Stimulated activated CD4-positive, alpha-beta T cell treated with anti-CD3 and anti-CD28 coated beads, Interleukin-4, amount 100 ng/mL, for 24 hours (primary cell): ENCODE results near the gene BEND7.

Experiments used
- DNase-seq: peaks from one replicate; pipeline ENCODE4 v3.0.0-alpha.2; 2020

The BEND7 gene

GRCh38 chr10:13518076-13518692 lies 10.6 kb downstream of the BEND7 start:
- no peak for DNase-seq

DNA sequence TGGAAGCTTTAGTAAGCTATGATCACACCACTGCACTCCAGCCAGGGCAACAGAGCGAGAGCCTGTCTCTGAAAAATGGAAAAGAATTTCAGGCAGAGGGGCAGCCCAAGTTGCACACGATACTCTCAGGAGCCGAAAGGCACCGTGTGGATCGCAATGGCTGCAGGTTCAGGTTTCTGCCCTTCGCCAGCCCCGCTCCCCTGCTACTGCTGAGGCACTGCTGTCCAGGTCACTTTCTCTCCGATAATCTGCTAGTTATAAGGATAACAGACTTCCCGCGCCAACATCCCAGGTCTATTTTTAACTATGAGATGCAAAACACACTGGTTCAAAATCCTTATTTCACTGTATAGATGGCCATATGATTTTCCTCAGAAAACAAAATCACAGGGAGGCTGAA lies 11.1 kb downstream of the BEND7 start:
- DNase-seq = no peak

DNA sequence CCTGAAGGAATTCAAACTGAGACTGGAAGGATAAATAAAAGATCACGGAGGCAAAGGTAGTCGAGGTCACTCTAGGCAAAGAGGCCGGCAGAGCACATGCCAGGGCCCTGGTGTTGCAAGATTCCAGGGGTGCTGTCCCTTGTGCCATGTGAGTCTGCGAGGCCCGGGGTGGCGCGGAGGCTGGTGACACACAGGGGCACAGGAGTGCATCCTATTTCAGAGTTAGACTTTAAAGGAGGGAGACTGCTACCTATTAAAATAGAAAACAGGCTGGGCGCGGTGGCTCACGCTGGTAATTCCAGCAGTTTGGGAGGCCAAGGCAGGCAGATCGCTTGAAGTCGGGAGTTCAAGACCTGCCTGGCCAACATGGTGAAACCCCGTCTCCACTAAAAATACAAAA lies 12.6 kb downstream of the BEND7 start:
- no peak for DNase-seq

GRCh38 chr10:13515467-13515866 lies 13.3 kb downstream of the BEND7 start:
- DNase-seq = no peak

- DNase-seq = no peak
These were observed 14.5 kb downstream of the BEND7 start for GRCh38 chr10:13514296-13514695.

DNA sequence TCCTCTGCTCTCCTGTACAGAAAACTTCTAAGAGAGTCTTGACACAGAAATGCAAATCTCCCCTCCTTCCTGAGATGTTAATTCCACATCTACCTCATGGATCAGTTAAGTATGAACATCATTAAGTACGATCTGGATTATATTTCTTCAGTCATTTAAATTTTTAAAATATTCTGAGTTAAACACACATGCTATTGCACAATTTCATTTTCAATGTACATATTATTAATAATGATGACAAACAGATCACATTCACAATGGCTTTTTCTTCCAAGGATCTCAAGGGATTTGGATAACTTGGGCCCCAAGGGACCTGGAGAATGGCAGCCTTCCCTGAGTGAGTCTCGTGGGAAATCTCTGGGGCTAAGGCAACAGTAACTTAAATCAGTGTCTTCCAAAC lies 16.2 kb downstream of the BEND7 start:
- DNase-seq = no peak

- no peak for DNase-seq
These were observed 17.4 kb downstream of the BEND7 start for GRCh38 chr10:13511409-13511808.

GRCh38 chr10:13505052-13505680 lies 23.6 kb downstream of the BEND7 start:
- DNase-seq = no peak

- DNase-seq = no peak
These were observed 24.9 kb downstream of the BEND7 start for GRCh38 chr10:13503745-13504463.

DNA sequence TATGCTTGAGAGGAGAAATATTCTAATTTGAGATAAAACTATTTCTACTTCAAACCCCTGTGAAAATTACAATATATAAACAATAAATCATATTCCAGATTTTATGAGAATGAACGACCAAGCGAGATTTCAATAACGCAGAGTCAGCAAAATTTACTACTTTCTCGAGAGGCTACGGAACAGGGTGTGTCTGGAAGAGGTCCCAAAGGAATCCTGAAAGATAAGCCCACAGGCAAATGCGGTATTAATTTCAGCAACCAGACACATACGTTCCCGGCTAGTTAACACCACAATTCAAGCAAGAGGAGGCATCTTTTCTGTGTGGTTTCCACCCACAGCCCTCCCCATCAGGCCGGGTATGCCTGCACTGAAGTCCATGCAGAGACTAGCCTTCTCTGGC lies 26.4 kb downstream of the BEND7 start:
- no peak for DNase-seq

GRCh38 chr10:13500201-13500600 lies 28.6 kb downstream of the BEND7 start:
- no peak for DNase-seq

GRCh38 chr10:13499150-13499549 lies 29.7 kb downstream of the BEND7 start:
- no peak for DNase-seq

DNA sequence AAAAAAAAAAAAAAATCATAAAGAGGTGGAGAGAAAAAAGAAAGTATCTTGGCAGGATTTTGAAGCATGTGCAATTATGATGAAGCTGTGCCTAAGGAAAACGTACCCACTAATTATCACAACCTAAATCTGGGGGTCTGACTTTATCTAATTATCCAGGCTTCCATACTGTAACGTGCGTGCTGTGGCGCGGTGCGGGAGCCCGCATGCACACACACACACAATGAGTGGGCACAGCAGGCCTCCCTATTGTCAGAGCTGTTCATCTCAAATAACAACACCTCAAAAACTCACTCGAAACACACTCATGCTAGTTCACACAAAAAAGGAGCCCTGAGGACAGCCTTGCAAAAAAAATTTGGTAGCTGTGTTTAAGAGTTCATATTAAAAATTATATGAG lies 31.9 kb downstream of the BEND7 start:
- no peak for DNase-seq

DNA sequence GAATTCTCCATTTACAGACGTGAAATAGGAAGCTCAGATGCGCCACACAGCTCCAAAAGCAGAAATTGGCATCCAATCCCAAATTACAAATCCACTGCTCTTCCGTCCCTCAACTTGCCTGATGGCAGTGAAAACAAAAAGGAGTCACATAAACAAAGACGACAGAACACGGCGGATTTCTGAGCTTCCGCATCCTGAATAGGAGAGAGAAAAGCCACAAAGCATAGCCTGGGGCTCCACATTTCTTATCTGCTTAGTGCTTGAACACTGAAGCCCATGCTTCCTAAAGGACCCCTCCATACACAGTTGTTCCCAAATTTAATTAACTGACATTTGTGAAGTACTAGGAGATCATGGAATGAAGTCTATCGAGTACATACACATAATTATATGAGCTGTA lies 32.6 kb downstream of the BEND7 start:
- DNase-seq = no peak

DNA sequence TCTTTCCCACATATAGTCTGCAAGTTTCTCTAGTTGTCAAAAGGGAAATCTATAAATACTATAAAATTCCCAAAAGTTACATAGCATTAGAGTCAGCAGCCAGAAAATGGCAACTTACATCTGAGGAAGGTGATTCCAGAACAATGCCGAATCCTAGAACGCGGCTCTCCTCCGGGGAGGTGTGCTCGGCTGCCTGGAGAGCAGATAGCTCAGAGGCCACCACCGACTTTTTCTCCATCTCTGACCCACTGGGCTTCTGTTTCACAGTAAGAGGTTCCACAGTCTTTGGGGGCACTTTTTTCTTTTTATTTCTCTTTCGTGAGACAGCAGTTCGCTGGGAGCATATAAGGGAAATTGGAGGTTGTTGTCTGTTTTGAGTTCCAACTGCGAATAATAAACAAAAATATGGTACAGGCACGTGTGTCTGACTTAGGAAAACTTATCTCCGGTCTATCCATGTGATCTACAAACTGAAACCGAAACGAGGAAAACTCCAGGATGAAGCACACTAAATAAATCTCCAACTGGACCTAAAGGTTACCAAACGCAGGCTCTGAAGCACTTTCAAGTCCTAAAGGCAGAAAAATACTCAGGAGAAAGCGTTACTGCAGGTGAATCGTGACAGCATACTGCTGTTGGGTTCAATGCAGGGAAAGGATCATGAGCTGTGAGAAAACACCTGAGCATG lies 36.2 kb downstream of the BEND7 start:
- DNase-seq = no peak

- no peak for DNase-seq
These were observed 37.0 kb downstream of the BEND7 start for GRCh38 chr10:13491747-13492360.

- no peak for DNase-seq
These were observed 38.3 kb downstream of the BEND7 start for GRCh38 chr10:13490503-13490902.

GRCh38 chr10:13489035-13489599 lies 39.7 kb downstream of the BEND7 start:
- no peak for DNase-seq

- no peak for DNase-seq
These were observed 43.2 kb downstream of the BEND7 start for GRCh38 chr10:13485623-13486022.

DNA sequence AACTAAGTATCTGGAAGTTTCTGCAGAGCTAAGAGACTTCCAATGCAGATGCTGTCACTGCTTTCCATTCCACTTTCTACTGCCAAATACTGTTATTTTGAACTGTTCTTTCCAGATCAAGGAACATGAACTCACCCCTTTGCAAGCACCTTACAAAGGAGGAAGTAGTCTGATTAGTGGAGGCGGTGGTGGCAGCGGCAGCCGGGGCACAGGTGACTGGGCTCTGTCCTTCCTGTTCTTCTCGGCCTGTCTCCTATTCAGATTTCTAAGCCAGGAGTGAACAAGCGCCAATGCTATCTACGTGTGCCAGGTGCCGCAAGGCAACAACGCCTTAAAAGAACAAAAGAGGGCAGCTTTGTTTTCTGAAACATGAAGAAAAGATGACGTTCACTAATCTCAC lies 44.9 kb downstream of the BEND7 start:
- DNase-seq = no peak

DNA sequence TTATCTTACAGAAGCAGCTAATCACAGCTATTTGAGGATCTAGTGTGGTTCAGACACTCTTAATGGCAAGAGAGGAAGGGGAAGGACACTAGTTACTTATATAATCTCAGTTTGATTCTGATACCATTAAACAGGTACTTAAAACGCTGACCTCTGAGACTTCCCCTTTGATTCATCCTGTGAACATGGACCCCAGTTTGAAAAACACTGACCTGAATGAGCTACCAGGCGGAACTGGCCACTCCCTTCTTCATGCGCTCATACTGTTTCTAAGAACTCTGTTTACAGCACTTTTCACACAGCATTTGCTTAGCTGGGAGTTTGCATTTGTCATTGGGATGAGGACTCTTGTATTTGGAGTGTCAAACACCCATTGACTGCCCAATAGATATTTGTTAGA lies 45.7 kb downstream of the BEND7 start:
- no peak for DNase-seq

- no peak for DNase-seq
These were observed 47.1 kb downstream of the BEND7 start for GRCh38 chr10:13481690-13482089.

DNA sequence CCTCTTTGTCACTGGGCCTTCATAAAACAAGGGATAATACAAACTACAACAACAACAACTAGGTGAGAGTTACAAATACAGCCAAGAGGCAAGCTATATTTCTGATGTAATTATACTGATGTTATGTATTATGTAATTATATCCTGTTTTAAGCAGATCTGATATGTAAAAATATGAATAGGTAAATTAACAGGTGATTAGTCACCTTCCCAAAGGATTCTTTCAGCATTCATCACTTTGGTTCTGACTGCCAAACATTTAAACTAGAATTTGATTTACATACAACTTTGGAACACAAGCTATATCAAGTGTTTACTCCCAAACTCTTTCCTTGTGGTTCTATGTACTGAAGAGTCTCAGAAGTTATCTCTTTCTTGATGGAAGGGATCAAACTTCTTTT lies 53.7 kb downstream of the BEND7 start:
- DNase-seq = no peak
